GM19395 (cell line): Measurements from ENCODE around the gene COL2A1.

Experiments used
- ATAC-seq: cut with Tn5 transposase; IDR thresholded peaks from one replicate; pipeline ENCODE4 v1.9.1; 2021; ENCODE audit warnings: mild to moderate bottlenecking, moderate library complexity; ENCODE audit not compliant: unreplicated experiment

COL2A1 gene

DNA sequence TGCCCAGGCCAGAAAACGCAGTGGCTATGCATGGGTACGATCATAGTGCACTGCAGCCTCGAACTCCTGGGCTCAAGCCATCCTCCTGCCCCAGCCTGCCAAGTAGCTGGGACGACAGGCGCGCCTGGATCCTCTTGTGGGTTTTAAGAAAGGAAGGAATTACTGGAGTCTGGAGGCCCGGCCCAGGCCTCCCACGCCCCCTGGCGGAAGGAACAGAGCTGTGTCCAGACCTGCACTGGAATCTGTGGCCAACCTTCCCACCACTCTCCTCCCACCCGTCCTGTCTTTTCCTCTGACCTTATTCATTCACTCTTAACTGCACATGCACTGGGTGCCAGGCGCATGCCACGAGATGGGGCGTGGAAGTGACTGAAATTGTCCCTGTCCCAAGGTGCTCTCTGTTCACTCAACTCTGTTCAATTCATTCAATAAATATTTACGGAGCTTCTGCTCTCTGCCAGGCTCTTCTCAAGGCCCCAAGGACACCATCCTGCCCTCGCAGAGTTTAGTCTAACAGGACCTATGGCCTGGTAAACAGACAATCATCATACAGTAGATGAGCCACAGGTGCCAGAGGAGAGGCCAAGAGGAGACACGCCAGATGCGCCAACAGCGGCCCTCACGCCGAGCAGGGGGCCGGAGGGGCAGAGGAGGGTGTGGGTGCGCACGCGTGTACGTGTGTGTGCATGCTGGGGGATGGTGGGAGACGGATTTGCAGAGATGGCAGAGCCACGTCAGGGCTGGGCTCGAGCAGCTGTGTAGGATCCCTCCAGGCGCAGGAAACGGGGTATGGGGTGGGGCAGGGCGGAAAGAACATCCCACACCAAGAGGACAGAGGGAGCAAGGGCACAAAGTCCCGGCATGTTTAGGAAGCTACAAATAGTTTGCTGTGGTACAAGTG is 54.6 kb downstream of the COL2A1 start:
- ATAC-seq: no peak

- ATAC-seq: no peak
Measured at GRCh38 chr12:47947341-47947740, 56.9 kb downstream of the COL2A1 start.

DNA sequence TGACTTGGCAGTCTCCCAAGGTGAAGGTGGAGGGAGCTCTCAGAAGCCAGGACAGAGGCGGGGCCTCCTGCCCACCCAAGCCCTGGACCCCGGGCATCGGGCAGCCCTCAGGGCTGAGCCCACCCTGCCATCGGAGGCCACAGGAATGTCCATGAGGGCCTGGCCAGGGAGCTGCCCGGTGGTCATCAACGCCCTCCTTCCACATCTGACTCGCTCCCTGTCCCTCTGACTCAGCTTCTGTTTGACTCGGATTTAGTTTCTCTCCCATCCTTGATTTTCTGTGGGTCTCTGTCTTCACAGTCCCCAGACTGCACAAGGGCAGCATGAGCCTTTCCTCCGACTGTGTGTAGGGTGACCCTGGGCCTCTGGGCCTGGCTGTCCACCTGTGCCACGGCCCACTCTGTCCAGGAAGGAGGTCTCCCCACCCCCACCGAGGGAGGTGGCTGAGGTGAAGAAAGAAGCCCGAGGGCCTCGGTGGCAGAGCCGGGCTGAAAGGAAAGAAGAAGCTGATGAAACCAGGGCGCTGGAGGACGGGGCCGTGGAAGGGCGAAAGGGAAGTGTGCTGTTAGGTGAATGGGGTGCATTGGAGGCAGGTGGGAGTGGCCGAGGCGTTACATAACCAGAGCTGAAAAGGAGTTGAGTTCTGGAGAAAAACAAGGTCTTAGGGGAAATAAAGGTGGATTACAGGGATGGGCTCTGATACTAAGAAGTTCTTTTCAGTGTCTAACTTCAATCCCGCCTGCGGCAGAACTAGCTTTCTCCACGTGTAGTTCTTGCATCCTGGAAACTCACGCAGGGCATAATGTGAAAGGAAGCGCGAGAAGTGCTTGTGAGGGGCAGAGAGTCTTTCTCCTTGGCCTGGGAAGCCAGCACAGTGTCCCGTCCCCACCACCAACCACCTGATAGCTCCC is 57.6 kb downstream of the COL2A1 start:
- ATAC-seq: no peak

GRCh38 chr12:47945341-47945728 is 58.9 kb downstream of the COL2A1 start:
- ATAC-seq: no peak

DNA sequence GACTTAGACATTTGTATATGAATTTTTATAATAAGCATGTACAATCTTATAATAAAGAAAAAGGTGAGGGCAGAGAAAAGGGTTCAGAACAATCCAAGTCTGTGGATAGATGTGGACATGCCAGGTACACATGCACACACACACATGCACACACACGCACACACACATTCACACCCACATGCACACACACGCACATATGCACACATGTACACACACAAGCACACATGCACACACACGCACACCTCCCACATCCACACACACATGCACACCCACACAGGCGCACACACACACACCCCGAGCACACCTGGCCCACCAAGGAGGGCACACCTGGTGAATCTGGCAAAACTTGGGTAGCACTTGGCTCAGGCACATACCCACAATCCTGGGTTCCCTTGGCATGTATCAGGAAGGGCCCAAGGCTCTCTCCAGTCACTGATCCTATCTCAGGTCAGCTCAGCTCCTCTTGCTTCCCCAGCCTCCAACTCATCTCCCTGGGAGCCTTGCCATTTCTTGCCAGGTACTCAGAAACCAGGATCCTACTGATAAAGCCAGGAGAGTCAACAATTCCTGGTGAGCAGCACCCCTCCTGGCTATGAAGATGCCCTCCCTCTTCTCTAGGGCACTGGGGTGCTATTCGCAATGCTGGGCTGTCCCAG is 59.5 kb downstream of the COL2A1 start:
- no peak for ATAC-seq

GRCh38 chr12:47943623-47944340 is 60.5 kb downstream of the COL2A1 start:
- no peak for ATAC-seq

GRCh38 chr12:47942614-47943225 is 61.6 kb downstream of the COL2A1 start:
- no peak for ATAC-seq

- no peak for ATAC-seq
Measured at GRCh38 chr12:47941871-47942613, 62.2 kb downstream of the COL2A1 start.

DNA sequence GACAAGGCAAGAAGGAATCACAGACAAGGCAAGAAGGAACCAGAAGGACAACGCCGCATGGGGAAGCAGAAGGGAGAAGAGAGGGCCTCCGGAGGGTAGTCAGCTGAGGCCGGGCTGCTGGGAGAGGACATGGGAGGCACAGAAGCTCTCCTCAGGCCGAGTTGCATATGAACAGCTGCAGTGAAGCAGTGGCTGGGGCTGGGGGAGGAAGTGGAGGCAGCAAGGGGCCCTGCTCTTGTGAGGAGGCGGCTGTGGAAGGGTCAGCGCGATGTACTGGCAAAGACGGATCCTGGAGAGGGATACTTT is 62.8 kb downstream of the COL2A1 start:
- ATAC-seq: no peak

GRCh38 chr12:47940773-47941474 is 63.4 kb downstream of the COL2A1 start:
- no peak for ATAC-seq

GRCh38 chr12:47939009-47939601 is 65.2 kb downstream of the COL2A1 start:
- ATAC-seq: no peak

DNA sequence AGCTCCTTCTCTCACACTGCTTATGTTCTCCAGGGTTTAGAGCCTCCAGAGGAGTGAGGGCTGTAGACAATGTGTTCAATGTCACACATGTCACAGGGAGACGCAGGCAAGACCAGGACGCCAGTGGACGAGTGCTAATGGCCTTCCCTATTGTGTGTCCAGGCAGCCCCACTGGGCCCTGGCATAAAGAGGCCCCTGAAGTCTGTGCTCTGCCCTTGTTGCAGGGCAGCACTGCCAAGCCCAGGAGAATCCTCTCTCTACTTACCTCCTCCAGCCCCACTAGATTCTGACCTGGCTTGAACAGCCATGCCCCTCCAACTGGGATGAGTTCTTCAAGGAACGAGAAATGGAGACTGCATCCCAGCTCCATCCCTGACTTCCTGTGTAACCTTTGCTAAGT is 65.7 kb downstream of the COL2A1 start:
- ATAC-seq: no peak

- ATAC-seq: no peak
Measured at GRCh38 chr12:47938093-47938492, 66.2 kb downstream of the COL2A1 start.

DNA sequence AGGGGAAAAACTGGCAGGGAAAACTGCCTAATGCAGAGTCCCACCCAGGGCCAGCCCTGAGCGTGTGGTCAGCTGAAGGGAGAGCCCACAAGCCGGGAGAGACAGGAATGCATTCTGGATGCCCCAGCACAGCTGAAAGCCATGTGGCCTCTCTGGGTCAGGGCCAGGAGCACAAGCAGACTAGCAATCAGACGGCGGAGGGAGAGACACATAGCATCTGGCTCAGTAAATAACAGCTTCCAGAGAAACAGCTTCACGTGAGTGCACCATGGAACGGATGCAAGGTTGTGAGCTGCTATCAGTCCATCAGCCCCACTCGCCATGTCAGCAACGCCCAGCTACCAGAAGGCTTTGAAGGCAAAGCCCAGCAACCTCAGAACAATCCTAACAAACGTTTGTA is 69.1 kb downstream of the COL2A1 start:
- no peak for ATAC-seq

DNA sequence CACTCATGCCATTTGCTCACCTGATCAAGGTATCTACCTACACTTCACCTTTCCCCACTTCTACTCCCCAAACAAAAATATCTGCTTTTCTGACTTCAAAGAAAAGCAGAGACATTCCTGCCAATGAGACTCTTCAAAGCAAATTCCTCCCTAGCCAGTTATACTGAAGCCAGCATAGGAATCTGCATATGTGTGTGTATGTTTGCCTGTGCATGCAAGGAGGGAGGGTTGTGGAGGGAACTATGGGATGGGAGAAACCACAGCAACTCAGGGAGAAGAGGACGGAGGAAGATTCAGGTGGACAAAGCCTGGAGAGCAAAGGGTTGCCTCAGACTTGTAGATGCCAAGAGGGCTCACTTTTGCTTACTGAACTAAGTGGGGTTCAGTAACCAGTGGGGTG is 73.1 kb downstream of the COL2A1 start:
- no peak for ATAC-seq

GRCh38 chr12:47930634-47931033 is 73.6 kb downstream of the COL2A1 start:
- no peak for ATAC-seq

DNA sequence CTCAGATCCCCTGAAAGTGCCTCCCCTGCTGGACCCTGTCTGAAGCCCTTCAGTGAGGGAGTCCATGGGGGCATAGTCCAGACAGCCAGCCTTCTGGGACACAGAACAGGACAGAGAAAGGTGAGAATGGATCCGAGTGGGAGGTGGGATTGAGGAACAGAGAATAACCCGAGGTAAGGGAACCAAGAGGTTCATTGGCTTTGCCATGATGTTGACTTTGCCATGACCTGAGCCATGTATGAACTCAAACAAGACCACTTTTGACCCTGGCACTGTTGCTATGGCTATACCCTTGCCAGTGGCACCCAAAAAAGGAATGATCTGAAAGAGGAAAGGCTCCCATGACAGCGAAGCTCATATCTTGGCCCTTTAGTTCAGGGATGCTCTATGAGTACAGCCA is 76.9 kb downstream of the COL2A1 start:
- no peak for ATAC-seq
